ENCODE measurements around the gene JOSD2.
"Not testable (repeated sequence)": the region's sequence is repeated elsewhere in the genome, so short reads cannot be mapped to it uniquely, and the experiment has no call there.

The JOSD2 gene

DNA sequence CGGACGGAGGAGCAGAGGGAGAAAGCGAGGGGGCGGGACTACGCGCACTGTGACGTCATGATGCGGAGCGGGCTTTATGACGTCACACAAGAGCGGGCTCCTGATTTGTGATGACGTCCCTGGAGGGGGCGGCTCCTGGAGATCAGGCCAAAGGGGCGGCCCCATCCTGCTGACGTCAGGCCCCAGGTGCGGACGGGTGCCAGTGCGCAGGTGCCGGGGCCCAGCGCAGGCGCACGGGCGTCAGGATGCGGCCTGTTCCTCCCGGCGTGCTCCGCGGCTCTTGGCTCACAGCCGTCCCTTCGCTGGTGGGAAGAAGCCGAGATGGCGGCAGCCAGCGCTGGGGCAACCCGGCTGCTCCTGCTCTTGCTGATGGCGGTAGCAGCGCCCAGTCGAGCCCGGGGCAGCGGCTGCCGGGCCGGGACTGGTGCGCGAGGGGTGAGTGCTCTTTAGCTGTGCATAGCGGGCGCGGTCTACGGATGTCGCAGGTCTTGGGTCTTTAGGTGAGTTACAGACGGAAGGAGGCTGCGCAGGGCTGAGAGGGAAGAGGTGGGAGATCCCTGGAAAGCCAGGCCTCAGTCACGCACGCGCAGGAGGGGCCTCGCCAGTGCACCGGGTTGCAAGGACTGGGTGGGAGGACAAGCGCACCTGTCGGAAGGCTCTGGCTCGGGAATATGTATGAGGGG lies 34.6 kb downstream of the JOSD2 start, which contains the start of the genes EMC10 and GARIN5A:
Gene EMC10 (plus strand): TSS at position 284 of the 683 bp plus-strand sequence. CDS start 38 bp downstream, at position 322.
Gene GARIN5A (minus strand): TSS at position 625 of the 683 bp plus-strand sequence. CDS start 460 bp downstream, at position 165.
- intact Hi-C loops (cut with micrococcal nuclease), result loop anchor here (1.0 kb wide), 2 partner anchors 35 to 147 kb away; partner anchors contain the start of genes JOSD2 and KCNC3
- peaks cover 5% of the 10 kb centered on the region for H3K27me3 Mint-ChIP-seq
- H3K4me3 Mint-ChIP-seq, result peak within 1 kb of the TSS; percentile 93
- peaks cover 51% of the 10 kb centered on the region for H3K36me3 Mint-ChIP-seq (ENCODE audit: low read depth)
- no peaks in the 10 kb centered on the region for H3K9me3 Mint-ChIP-seq
- H3K27ac Mint-ChIP-seq, result peak within 1 kb of the TSS; percentile 88
- peaks cover 20% of the 10 kb centered on the region for H3K4me1 Mint-ChIP-seq (ENCODE audit: low read depth)

DNA sequence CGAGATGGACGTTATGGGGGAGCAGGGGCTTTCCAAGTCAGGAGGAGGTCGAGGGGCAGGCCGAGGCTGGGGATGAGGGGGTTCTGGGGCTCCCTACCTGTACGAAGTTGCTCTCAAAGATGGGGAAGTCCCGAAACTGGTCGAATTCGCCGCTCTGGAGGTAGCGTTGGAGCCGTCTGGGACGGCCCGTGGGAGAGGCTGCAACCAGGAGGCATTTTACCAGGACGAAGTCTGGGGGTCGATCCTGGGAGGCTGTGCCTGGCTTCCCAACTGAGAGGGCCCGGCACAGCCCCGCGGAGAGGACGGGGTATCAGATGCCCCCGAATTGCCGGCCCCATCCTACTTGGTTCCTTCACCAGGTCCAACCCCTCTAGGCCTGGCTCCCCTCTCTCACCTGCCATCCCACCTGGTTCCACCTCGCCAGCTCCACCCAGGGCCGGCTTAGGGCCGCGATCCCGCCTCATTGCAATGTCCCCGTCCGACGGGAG lies 35.2 kb downstream of the JOSD2 start:
- H3K27ac Mint-ChIP-seq, result peak overlapping the region; percentile 88
- H3K36me3 Mint-ChIP-seq (ENCODE audit: low read depth), result peaks cover 45% of the 10 kb centered on the region
- H3K9me3 Mint-ChIP-seq, result no peaks in the 10 kb centered on the region
- peak overlapping the region; percentile 93 for H3K4me3 Mint-ChIP-seq
- peaks cover 5% of the 10 kb centered on the region for H3K27me3 Mint-ChIP-seq
- intact Hi-C loops (cut with micrococcal nuclease), result loop anchor here (1.0 kb wide), 2 partner anchors 36 to 146 kb away; partner anchors contain the start of genes JOSD2 and KCNC3
- peaks cover 15% of the 10 kb centered on the region for H3K4me1 Mint-ChIP-seq (ENCODE audit: low read depth)

DNA sequence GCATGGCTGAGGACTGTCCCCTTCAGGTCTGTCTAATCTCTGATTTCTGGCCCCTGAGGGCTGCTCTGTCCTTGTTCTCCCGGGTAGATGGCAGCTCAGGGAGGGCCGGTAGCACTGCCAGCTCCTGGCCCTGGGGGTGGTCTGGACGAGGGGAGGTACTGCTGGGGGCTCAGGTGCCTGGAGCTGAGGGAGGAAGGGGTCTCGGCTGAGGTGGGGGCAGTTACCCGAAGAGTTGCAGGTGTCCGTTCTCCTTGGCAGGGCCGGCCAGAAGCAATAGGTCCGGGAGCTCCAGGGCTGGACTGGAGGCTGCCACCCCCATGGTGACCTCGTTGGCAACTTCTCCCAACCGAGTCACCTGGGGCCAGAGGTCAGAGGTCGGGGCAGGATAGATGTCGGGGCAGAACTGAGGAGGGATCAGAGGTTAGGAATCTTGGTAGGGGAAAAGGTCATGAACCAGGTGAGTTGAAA lies 35.9 kb downstream of the JOSD2 start:
- no peaks in the 10 kb centered on the region for H3K9me3 Mint-ChIP-seq
- H3K27me3 Mint-ChIP-seq, result peaks cover 5% of the 10 kb centered on the region
- H3K27ac Mint-ChIP-seq, result peak overlapping the region; percentile 88
- H3K4me1 Mint-ChIP-seq (ENCODE audit: low read depth), result peaks cover 15% of the 10 kb centered on the region
- peaks cover 38% of the 10 kb centered on the region for H3K36me3 Mint-ChIP-seq (ENCODE audit: low read depth)
- H3K4me3 Mint-ChIP-seq, result no peak overlapping the region
- intact Hi-C loops (cut with micrococcal nuclease), result no loop called here

DNA sequence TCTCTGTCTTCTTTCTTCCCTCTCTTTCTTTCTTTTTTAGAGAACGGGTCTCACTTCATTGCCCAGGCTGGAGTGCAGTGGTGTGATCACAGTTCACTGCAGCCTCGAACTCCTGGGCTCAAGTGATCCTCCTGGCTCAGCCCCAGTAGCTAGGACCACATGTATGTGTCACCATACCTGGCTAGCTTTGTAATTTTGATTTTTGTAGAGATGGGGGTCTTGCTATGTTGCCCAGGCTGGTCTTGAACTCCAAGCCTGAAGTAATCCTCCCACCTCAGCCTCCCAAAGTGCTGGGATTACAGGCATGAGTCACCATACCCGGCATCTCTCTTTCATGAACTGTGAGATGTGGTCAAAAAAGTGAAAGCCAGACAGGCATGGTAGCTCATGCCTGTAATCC lies 37.7 kb downstream of the JOSD2 start:
- intact Hi-C loops (cut with micrococcal nuclease); H3K4me3 Mint-ChIP-seq; H3K27ac Mint-ChIP-seq; H3K9me3 Mint-ChIP-seq: not testable (repeated sequence)
- Mint-ChIP-seq H3K36me3 (ENCODE audit: low read depth) (peaks cover 20% of the 10 kb centered on the region), H3K27me3 (peaks cover 14% of the 10 kb centered on the region), H3K4me1 (ENCODE audit: low read depth) (peaks cover 15% of the 10 kb centered on the region)

DNA sequence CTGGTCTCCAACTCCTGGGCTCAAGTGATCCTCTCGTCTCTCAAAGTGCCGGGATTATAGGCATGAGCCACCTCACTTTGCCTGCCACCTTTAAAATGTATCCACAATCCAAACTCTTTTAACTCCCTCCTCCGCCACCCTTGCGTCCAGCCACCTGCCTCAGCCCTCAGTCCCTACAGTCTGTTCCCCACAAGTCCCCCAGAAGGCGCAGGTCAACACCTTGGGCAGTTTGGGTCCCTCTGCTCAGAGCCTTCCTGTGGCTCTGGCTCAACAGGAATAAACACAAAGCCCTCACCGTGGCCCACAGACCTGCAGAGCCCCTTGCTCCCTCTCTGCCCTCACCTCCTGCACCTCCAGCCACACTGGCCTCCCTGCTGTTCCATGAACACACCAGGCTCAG lies 42.2 kb downstream of the JOSD2 start:
- H3K27ac Mint-ChIP-seq, result no peak overlapping the region
- H3K27me3 Mint-ChIP-seq, result peaks cover 21% of the 10 kb centered on the region

DNA sequence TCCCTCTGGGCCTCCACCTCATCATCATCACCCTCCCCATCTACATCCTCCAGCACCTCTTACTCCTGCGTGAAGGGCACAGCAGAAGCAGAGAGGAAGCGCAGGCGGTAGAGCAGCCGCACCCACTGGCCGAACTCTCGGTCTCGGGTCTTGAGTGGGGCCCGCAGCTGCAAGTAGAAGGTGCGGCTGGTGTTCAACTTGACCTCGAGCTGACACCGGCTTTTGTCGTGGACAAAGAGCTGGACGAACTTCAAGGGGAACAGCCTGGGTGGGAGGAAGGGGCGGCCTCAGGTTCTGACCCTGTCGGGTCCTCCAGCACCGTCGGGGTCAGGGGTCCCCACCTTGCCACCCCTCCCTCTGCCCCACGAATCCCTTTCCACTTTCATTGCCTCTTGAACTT lies 43.4 kb downstream of the JOSD2 start:
- no peak overlapping the region for H3K4me3 Mint-ChIP-seq
- H3K4me1 Mint-ChIP-seq (ENCODE audit: low read depth), result no peaks in the 10 kb centered on the region
- no peak overlapping the region for H3K27ac Mint-ChIP-seq
- intact Hi-C loops (cut with micrococcal nuclease), result no loop called here
- H3K36me3 Mint-ChIP-seq (ENCODE audit: low read depth), result no peaks in the 10 kb centered on the region
- H3K9me3 Mint-ChIP-seq, result no peaks in the 10 kb centered on the region
- peaks cover 22% of the 10 kb centered on the region for H3K27me3 Mint-ChIP-seq

More for the DNA sequence above, 42.2 kb downstream of the JOSD2 start:
- Mint-ChIP-seq H3K4me3 (no peak overlapping the region), H3K4me1 (ENCODE audit: low read depth) (no peaks in the 10 kb centered on the region), H3K9me3 (no peaks in the 10 kb centered on the region), H3K36me3 (ENCODE audit: low read depth) (no peaks in the 10 kb centered on the region)
- intact Hi-C loops (cut with micrococcal nuclease), result no loop called here

DNA sequence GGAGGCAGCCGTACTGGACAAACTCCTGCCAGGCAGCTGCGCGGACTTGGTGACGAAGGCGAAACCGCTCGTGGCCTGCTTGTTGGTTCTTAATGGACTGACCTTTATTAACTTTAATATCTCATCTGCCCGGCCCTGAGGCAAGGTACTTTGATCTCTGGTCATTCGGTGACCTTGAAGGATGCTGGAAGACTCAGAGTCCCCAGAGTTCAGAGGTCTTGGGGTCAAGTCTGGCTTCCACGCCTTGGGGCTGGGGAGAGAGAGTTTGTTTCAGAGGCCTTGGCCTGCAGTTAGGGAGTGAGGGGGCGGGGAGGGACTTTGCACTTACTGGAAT lies 44.3 kb downstream of the JOSD2 start:
- H3K27me3 Mint-ChIP-seq, result peaks cover 24% of the 10 kb centered on the region
- H3K36me3 Mint-ChIP-seq (ENCODE audit: low read depth), result no peaks in the 10 kb centered on the region
- intact Hi-C loops (cut with micrococcal nuclease), result no loop called here
- H3K4me3 Mint-ChIP-seq, result no peak overlapping the region
- no peak overlapping the region for H3K27ac Mint-ChIP-seq
- H3K4me1 Mint-ChIP-seq (ENCODE audit: low read depth), result no peaks in the 10 kb centered on the region
- no peaks in the 10 kb centered on the region for H3K9me3 Mint-ChIP-seq

DNA sequence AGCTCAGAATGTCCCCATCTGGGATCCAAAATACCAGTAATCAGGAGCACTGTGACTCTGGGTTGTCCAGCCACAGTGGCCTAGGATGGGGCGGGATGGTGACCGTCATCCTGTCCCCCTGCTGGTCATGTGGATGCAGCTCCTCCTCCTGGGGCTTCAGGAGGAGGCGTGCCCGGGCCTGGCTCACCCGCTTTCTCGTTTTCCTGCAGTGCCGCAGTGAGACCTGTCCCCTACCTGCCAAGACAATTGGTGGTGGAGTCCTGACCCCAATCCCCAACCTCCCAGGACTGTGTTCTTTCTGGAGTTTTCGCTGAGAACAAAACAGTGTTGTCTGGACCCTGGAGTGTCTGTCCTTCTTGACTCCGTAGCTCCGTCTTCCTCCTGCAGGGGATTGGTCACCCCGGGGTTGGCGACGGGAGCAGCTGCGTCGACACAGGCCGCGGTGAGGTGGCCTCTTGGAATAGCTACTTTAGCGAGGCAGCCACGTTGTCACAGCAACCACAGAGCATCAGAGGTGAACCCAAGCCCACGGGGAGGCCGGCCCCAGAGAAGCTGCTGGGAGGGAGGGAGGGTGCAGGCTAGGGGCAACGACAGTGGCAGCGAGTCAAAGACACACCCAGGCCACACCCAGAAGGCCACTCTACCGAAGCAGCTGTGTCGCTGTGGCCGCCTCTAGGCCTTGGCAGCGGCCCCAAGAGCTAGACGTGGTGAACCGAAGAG lies 44.8 kb downstream of the JOSD2 start:
- Mint-ChIP-seq H3K4me3 (no peak overlapping the region), H3K27me3 (peaks cover 24% of the 10 kb centered on the region), H3K27ac (no peak overlapping the region), H3K36me3 (ENCODE audit: low read depth) (no peaks in the 10 kb centered on the region), H3K9me3 (no peaks in the 10 kb centered on the region), H3K4me1 (ENCODE audit: low read depth) (no peaks in the 10 kb centered on the region)
- intact Hi-C loops (cut with micrococcal nuclease), result no loop called here

DNA sequence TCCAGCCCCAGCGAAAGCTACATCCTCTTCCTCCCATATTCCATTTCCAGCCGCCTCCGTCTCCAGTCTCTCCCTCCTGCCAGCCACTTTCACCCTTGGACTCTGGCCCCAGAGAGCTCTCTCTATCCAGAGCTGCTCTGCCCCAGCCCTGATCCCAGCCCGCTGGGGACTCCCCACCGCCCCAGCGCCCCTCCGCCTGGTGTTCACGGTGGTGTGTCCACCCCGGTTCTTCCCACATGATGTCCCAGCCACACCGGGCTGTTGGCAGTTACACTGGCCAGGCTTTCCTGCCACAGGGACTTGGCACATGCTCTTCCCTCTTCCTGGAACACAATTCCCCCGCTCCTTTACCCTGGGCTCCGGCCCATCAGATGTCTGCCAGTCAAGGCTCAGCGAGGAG lies 46.0 kb downstream of the JOSD2 start:
- H3K27me3 Mint-ChIP-seq, result peaks cover 30% of the 10 kb centered on the region
- no peaks in the 10 kb centered on the region for H3K36me3 Mint-ChIP-seq (ENCODE audit: low read depth)
- H3K4me1 Mint-ChIP-seq (ENCODE audit: low read depth), result peaks cover 2% of the 10 kb centered on the region
- H3K4me3 Mint-ChIP-seq, result no peak overlapping the region
- intact Hi-C loops (cut with micrococcal nuclease), result loop anchor here (5.0 kb wide), 1 partner anchor 48 kb away; the partner anchor contains the start of gene SPIB
- no peak overlapping the region for H3K27ac Mint-ChIP-seq
- H3K9me3 Mint-ChIP-seq, result no peaks in the 10 kb centered on the region

DNA sequence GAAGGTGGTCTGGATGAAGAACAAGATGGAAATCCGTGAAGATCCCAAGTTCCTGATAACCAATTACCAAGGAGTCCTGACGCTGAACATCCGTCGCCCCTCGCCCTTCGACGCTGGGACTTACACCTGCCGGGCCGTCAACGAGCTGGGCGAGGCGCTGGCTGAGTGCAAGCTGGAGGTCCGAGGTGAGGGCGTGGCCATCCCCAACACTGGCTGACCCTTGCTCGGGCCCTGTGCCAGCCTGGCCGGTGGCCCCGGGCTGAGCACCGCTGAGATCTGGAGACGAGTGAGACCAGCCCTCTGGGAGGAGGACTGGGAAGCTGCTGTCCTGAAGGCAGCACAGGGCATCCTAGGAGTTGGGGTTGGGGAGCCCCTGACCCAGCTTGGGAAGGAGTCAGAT lies 46.6 kb downstream of the JOSD2 start:
- intact Hi-C loops (cut with micrococcal nuclease), result loop anchor here (5.0 kb wide), 1 partner anchor 47 kb away; the partner anchor contains the start of gene SPIB
- Mint-ChIP-seq H3K4me1 (ENCODE audit: low read depth) (peaks cover 8% of the 10 kb centered on the region), H3K9me3 (no peaks in the 10 kb centered on the region), H3K27me3 (peaks cover 36% of the 10 kb centered on the region), H3K27ac (peak overlapping the region; percentile 1), H3K36me3 (ENCODE audit: low read depth) (no peaks in the 10 kb centered on the region), H3K4me3 (no peak overlapping the region)

DNA sequence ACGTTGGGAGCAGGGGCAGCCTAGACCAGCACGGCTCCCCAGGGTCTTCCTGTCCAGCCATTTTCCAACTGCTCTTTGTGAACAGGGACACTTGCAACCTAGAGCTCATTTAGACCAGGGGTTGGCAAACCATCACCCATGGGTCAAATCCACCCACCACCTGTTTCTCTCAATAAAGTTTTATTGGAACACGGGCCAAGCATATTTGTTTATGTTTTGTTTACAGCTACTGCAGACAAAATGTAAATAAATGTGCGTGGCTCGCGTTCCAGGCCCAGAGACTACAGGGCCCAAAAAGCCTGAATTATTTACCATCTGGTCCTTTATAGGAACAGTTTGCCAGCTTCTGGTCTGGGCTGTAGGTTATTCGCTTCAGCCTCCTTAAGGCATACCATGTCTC lies 48.0 kb downstream of the JOSD2 start:
- H3K27ac Mint-ChIP-seq, result no peak overlapping the region
- peaks cover 8% of the 10 kb centered on the region for H3K4me1 Mint-ChIP-seq (ENCODE audit: low read depth)
- no peaks in the 10 kb centered on the region for H3K36me3 Mint-ChIP-seq (ENCODE audit: low read depth)
- no peak overlapping the region for H3K4me3 Mint-ChIP-seq
- H3K9me3 Mint-ChIP-seq, result no peaks in the 10 kb centered on the region
- intact Hi-C loops (cut with micrococcal nuclease), result loop anchor here (5.0 kb wide), 1 partner anchor 46 kb away; the partner anchor contains the start of gene SPIB
- peaks cover 36% of the 10 kb centered on the region for H3K27me3 Mint-ChIP-seq

DNA sequence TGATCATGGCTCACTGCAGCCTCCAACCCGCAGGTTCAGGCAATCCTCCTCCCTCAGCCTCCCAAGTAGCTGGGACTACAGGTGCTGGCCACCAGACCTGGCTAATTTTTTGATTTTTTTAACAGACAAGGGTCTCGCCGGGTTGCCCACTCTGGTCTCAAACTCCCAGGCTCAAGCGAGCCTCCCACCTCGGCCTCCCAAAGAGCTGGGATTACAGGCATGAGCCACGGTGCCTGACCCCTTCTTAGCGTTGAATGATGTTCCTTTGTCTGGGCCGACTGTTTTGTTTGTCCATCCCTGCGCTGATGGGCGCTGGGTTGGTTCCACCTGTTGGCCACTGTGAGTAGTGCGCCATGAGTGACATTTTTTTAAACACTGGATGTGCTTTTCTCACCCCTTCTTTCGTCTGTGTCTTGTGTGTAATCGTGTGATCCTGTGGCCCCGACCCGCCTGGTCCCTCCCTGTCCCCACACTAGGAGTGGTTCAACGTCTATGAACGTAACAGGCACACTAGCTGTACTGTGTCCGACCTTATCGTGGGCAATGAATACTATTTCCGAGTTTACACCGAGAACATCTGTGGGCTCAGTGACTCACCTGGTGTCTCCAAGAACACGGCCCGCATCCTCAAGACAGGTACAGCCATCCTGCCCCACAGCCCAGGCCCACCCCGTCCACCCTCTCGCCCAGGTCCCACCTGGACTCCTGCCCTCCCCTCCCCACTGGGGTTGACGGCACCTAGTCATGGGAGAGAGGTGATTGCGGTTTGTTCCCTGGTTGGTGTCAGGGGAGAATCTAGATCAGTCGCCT lies 49.7 kb downstream of the JOSD2 start:
- peaks cover 48% of the 10 kb centered on the region for H3K27me3 Mint-ChIP-seq
- no peak overlapping the region for H3K27ac Mint-ChIP-seq
- peaks cover 8% of the 10 kb centered on the region for H3K4me1 Mint-ChIP-seq (ENCODE audit: low read depth)
- H3K36me3 Mint-ChIP-seq (ENCODE audit: low read depth), result no peaks in the 10 kb centered on the region
- no peak overlapping the region for H3K4me3 Mint-ChIP-seq
- H3K9me3 Mint-ChIP-seq, result no peaks in the 10 kb centered on the region
- intact Hi-C loops (cut with micrococcal nuclease), result loop anchor here (1.0 to 5.0 kb wide), 3 partner anchors 44 to 104 kb away; partner anchors contain the start of gene SPIB

DNA sequence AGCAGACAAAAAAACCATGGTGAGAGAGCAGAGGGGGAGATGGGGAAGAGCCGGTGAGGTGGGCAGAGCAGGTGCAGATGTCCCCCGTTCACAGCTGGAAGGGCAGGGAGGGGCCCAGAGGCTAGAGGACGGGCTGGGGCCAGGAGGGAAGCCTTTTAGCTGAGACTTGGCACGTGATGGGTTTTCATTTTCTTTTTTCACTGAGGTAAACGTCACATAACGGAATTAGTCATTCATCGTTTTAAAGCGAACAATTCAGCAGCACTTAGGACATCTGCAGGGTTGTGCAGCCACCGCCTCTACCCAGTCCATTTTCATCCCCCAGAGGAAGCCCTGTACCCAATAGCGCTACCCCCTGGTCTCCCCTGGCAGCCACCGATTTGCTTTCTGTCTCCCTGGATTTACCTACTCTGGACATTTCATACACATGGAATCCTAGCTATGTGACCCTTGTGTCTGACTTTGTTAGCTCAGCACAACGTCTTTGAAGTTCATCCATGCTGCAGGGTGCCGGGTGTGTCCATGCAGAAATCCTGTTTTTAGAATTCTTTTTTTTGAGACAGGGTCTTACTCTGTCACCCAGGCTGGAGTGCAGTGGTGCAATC lies 50.7 kb downstream of the JOSD2 start:
- intact Hi-C loops (cut with micrococcal nuclease), result loop anchor here (5.0 kb wide), 1 partner anchor 43 kb away; the partner anchor contains the start of gene SPIB
- peaks cover 56% of the 10 kb centered on the region for H3K27me3 Mint-ChIP-seq
- no peaks in the 10 kb centered on the region for H3K36me3 Mint-ChIP-seq (ENCODE audit: low read depth)
- no peak overlapping the region for H3K4me3 Mint-ChIP-seq
- H3K27ac Mint-ChIP-seq, result no peak overlapping the region
- H3K9me3 Mint-ChIP-seq, result no peaks in the 10 kb centered on the region
- peaks cover 8% of the 10 kb centered on the region for H3K4me1 Mint-ChIP-seq (ENCODE audit: low read depth)

Measured in dendritic cell treated with granulocyte-macrophage colony-stimulating factor and Interleukin-4, amounts not matched to agents 40 ng/mL and 50 ng/mL, for 4 days (primary cell).